HCT116 (cell line): ENCODE results near the gene TSPAN5. TPM values are rescaled to one million over a fixed set of nuclear protein-coding genes. Genes with fewer than 3 reads are reported as not detected.

Experiments
- ATAC-seq: fragments of 200-7000 bp; cut with Tn5 transposase; 2 replicates; pipeline ENCODE4 v1.9.1; 2020; ENCODE audit warnings: mild to moderate bottlenecking, moderate library complexity
- BruUV-seq: library from RNA; stranded (reverse); fragments of 400-500 nt; replicated peaks from 2 replicates; lab custom pipeline; 2021; lab: Mats Ljungman, UMichigan
- CTCF ChIA-PET: fragments of 300-600 bp; sonication (Branson Sonifier 250); formaldehyde crosslinking; loops from one replicate; lab custom pipeline; 2021; ENCODE audit warnings: antibody characterized with exemption; lab: Charles Lee
- POLR2A ChIA-PET: fragments of 300-600, 350-600 bp; sonication (Branson Sonifier 250); formaldehyde crosslinking; loops from one replicate; lab custom pipeline; 2021; ENCODE audit warnings: antibody characterized with exemption; lab: Charles Lee
- RAD21 ChIA-PET, 2 experiments: fragments of 300-600 bp; sonication (Branson Sonifier 250); formaldehyde crosslinking; loops; one replicate each; lab custom pipeline; 2023; ENCODE audit warnings: low total read pairs in 2 of 2; ENCODE audit not compliant: uncharacterized antibody in 2 of 2, unreplicated experiment in 2 of 2, low non-redundant PET in 1 of 2; lab: Charles Lee
- DNase-seq: peaks from one replicate; pipeline ENCODE4 v3.0.0-alpha.2; 2010; ENCODE audit warnings: low read depth, low spot score
- H2AFZ ChIP-seq: fragments of 200-600 bp; shearing (Covaris generic), sonication (generic); 2 replicates; pipeline ENCODE4 v1.6.1; 2017; ENCODE audit warnings: low read depth, mixed run types, mixed read lengths, antibody characterized with exemption, low read length; ENCODE audit not compliant: poor library complexity, severe bottlenecking
- H3K27ac ChIP-seq: 2 replicates; pipeline ENCODE4 v1.5.1; 2012; ENCODE audit warnings: low read depth, low read length
- H3K27me3 ChIP-seq: fragments of 200-600 bp; sonication (generic); 2 replicates; pipeline ENCODE4 v1.6.1; 2016; ENCODE audit warnings: mixed run types, low read length, mixed read lengths; ENCODE audit not compliant: insufficient read depth
- H3K36me3 ChIP-seq, 2 experiments: fragments of 200-500 bp in 1 of 2; fragments of 200-600 bp in 1 of 2; sonication (Bioruptor generic) in 1 of 2; sonication (generic) in 1 of 2; 2 replicates each; pipeline versions ENCODE4 v1.5.1 to v1.6.1; 2014 to 2016; ENCODE audit warnings: low read length in 2 of 2, inconsistent platforms in 1 of 2, mixed read lengths in 1 of 2, mixed run types in 1 of 2; ENCODE audit not compliant: insufficient read depth in 2 of 2, control insufficient read depth in 1 of 2
- H3K4me1 ChIP-seq, 2 experiments: fragments of 200-600 bp in 1 of 2; sonication (generic) in 1 of 2; 2 replicates each; pipeline versions ENCODE4 v1.5.1 to v1.6.1; 2012 to 2017; ENCODE audit warnings: low read length in 2 of 2, inconsistent platforms in 1 of 2, mild to moderate bottlenecking in 1 of 2, mixed read lengths in 1 of 2, mixed run types in 1 of 2, moderate library complexity in 1 of 2; ENCODE audit not compliant: insufficient read depth in 2 of 2, control insufficient read depth in 1 of 2
- H3K4me2 ChIP-seq: fragments of 200-600 bp; sonication (generic); 2 replicates; pipeline ENCODE4 v1.6.1; 2017; ENCODE audit warnings: mixed run types, low read length, mixed read lengths
- H3K4me3 ChIP-seq, 2 experiments: fragments of 200-600 bp in 1 of 2; sonication (generic) in 1 of 2; replicated peaks in 1 of 2; 2 replicates each; pipeline ENCODE4 v1.5.1; 2011 to 2016; ENCODE audit warnings: low read length in 2 of 2, control low read depth in 1 of 2, low read depth in 1 of 2, mild to moderate bottlenecking in 1 of 2, mixed read lengths in 1 of 2, mixed run types in 1 of 2
- H3K79me2 ChIP-seq: fragments of 200-600 bp; sonication (generic); 2 replicates; pipeline ENCODE4 v1.6.1; 2017; ENCODE audit warnings: mild to moderate bottlenecking, mixed run types, low read length, moderate library complexity, mixed read lengths; ENCODE audit not compliant: insufficient read depth
- H3K9ac ChIP-seq: fragments of 200-600 bp; sonication (generic); 2 replicates; pipeline ENCODE4 v1.6.1; 2016; ENCODE audit warnings: low read length, mixed read lengths
- H3K9me2 ChIP-seq: fragments of 200-600 bp; sonication (generic), shearing (Covaris generic); 2 replicates; pipeline ENCODE4 v1.6.1; 2017; ENCODE audit warnings: mixed run types, mild to moderate bottlenecking, moderate library complexity; ENCODE audit not compliant: insufficient read depth
- H3K9me3 ChIP-seq, 2 experiments: fragments of 200-500 bp in 1 of 2; fragments of 200-600 bp in 1 of 2; sonication (Bioruptor generic) in 1 of 2; sonication (generic) in 1 of 2; 2 replicates each; pipeline ENCODE4 v1.6.1; 2014 to 2017; ENCODE audit warnings: low read length in 2 of 2, mixed read lengths in 2 of 2, inconsistent platforms in 1 of 2, low read depth in 1 of 2, mild to moderate bottlenecking in 1 of 2, mixed run types in 1 of 2, moderate library complexity in 1 of 2; ENCODE audit not compliant: control insufficient read depth in 1 of 2, insufficient read depth in 1 of 2
- H4K20me1 ChIP-seq: fragments of 200-600 bp; sonication (generic), shearing (Covaris generic); 2 replicates; pipeline ENCODE4 v1.6.1; 2017; ENCODE audit warnings: mixed run types, mild to moderate bottlenecking, moderate library complexity; ENCODE audit not compliant: insufficient read depth
- ATF3 ChIP-seq: IDR thresholded peaks from 2 replicates; pipeline ENCODE4 v1.6.1; 2012
- CBX3 ChIP-seq: IDR thresholded peaks from 2 replicates; pipeline ENCODE4 v1.6.1; 2012; ENCODE audit warnings: low read depth
- CEBPB ChIP-seq: IDR thresholded peaks from 2 replicates; pipeline ENCODE4 v1.6.1; 2012; ENCODE audit warnings: low read depth
- EGR1 ChIP-seq: IDR thresholded peaks from 2 replicates; pipeline ENCODE4 v1.6.1; 2012; ENCODE audit warnings: low read depth
- ELF1 ChIP-seq: IDR thresholded peaks from 2 replicates; pipeline ENCODE4 v1.6.1; 2012; ENCODE audit warnings: low read depth, borderline replicate concordance
- EZH2 ChIP-seq: fragments of 200-600 bp; sonication (generic); IDR thresholded peaks from 2 replicates; pipeline ENCODE4 v1.6.1; 2017; ENCODE audit warnings: antibody characterized with exemption, mixed run types
- FOSL1 ChIP-seq: IDR thresholded peaks from 2 replicates; pipeline ENCODE4 v1.6.1; 2012; ENCODE audit warnings: low read depth
- JUND ChIP-seq: IDR thresholded peaks from 2 replicates; pipeline ENCODE4 v1.6.1; 2012
- MAX ChIP-seq: IDR thresholded peaks from 2 replicates; pipeline ENCODE4 v1.6.1; 2012
- POLR2A ChIP-seq: IDR thresholded peaks from 2 replicates; pipeline ENCODE4 v1.7.0; 2011; ENCODE audit warnings: borderline replicate concordance; ENCODE audit not compliant: insufficient read depth, insufficient read length; ENCODE audit errors: extremely low read depth
- POLR2AphosphoS5 ChIP-seq: IDR thresholded peaks from 2 replicates; pipeline ENCODE4 v1.6.1; 2011; ENCODE audit warnings: mild to moderate bottlenecking, low read depth, low read length, moderate library complexity
- RAD21 ChIP-seq: IDR thresholded peaks from 2 replicates; pipeline ENCODE4 v1.6.1; 2012; ENCODE audit warnings: low read depth, mild to moderate bottlenecking
- REST ChIP-seq: IDR thresholded peaks from 2 replicates; pipeline ENCODE4 v1.6.1; 2012; ENCODE audit warnings: low read depth
- SIN3A ChIP-seq: IDR thresholded peaks from 2 replicates; pipeline ENCODE4 v1.6.1; 2012; ENCODE audit warnings: low read depth
- SP1 ChIP-seq: IDR thresholded peaks from 2 replicates; pipeline ENCODE4 v1.6.1; 2012; ENCODE audit warnings: low read depth
- SRF ChIP-seq: IDR thresholded peaks from 2 replicates; pipeline ENCODE4 v1.6.1; 2012; ENCODE audit warnings: low read depth
- TCF7L2 ChIP-seq: IDR thresholded peaks from 2 replicates; pipeline ENCODE4 v1.7.0; 2011; ENCODE audit warnings: borderline replicate concordance, inconsistent platforms; ENCODE audit not compliant: insufficient read depth, insufficient read length; ENCODE audit errors: extremely low read depth
- YY1 ChIP-seq: IDR thresholded peaks from 2 replicates; pipeline ENCODE4 v1.6.1; 2011; ENCODE audit warnings: low read length, low read depth, moderate library complexity, mild to moderate bottlenecking; ENCODE audit not compliant: insufficient replicate concordance; ENCODE audit errors: extremely low read depth
- ZBTB33 ChIP-seq: IDR thresholded peaks from 2 replicates; pipeline ENCODE4 v1.6.1; 2011; ENCODE audit warnings: mild to moderate bottlenecking, low read length, moderate library complexity; ENCODE audit not compliant: insufficient replicate concordance; ENCODE audit errors: extremely low read depth
- intact Hi-C: fragments of 100-400 bp; cut with micrococcal nuclease; formaldehyde crosslinking; loops from 2 replicates; pipeline ENCODE4 v1.10.0; 2022
- total RNA-seq: library from RNA; stranded (reverse); gene quantifications from one replicate; pipeline ENCODE4 v1.2.1, GENCODE V29; 2021; ENCODE audit not compliant: unreplicated experiment

TSPAN5 gene
- total RNA-seq, 1 experiment from 2014 or later = 56.8 TPM

- no peaks in the 10 kb centered on the region for H4K20me1 ChIP-seq
- no TSS peak for BruUV-seq
- CTCF ChIA-PET = no interaction called here
- H3K4me2 ChIP-seq = no peak overlapping the region
- POLR2A ChIA-PET = no interaction called here
- H2AFZ ChIP-seq = no peak overlapping the region
- H3K27ac ChIP-seq = no peak overlapping the region
- H3K4me3 ChIP-seq = no peak overlapping the region
- peaks cover 32% of the 10 kb centered on the region for H3K79me2 ChIP-seq
- H3K27me3 ChIP-seq = no peaks in the 10 kb centered on the region
- no peak for ATAC-seq
- no peak overlapping the region for H3K9ac ChIP-seq
- RAD21 ChIA-PET = no interaction called here
- no peak for DNase-seq
- H3K4me1 ChIP-seq = peaks cover 13 to 44% of the 10 kb centered on the region in 2 experiments; a peak in 3 of 4 replicates
- no peaks in the 10 kb centered on the region for H3K9me3 ChIP-seq
- intact Hi-C loops = no loop called here
- TF ChIP-seq POLR2AphosphoS5 (no peak), FOSL1 (no peak), JUND (no peak), MAX (no peak), TCF7L2 (no peak), SRF (no peak), ZBTB33 (no peak), RAD21 (no peak), YY1 (no peak), SP1 (no peak), EZH2 (no peak), ELF1 (no peak), CEBPB (no peak), POLR2A (no peak), SIN3A (no peak), REST (no peak), CBX3 (no peak), EGR1 (no peak), ATF3 (no peak)
- H3K36me3 ChIP-seq = peaks cover 0 to 9% of the 10 kb centered on the region in 2 experiments; a peak in 1 of 4 replicates
- no peaks in the 10 kb centered on the region for H3K9me2 ChIP-seq
Measured at GRCh38 chr4:98503676-98504075, 154.7 kb downstream of the TSPAN5 start.
